ENCODE measurements around the gene TIMM8B. TPM values are rescaled to one million over a fixed set of nuclear protein-coding genes. Genes with fewer than 3 reads are reported as not detected.

Gene TIMM8B
- total RNA-seq, 6 experiments from 2014 or later, result 54.7 to 78.5 (median 64.2) TPM

GRCh38 chr11:112114460-112114859 is 27.9 kb upstream of the TIMM8B start:
- DNase-seq, result no peak
- no peak overlapping the region for H3K27ac Mint-ChIP-seq
- H3K9me3 Mint-ChIP-seq, result no peaks in the 10 kb centered on the region
- TF ChIP-seq CTCF (IDR thresholded peaks at IDR 0.05), result no peak
- no peaks in the 10 kb centered on the region; the same call in 1 of the 2 replicates for H3K27me3 Mint-ChIP-seq (ENCODE audit: insufficient read depth)
- peaks cover 14% of the 10 kb centered on the region for H3K36me3 Mint-ChIP-seq (ENCODE audit: low read depth)
- no peak overlapping the region for H3K4me3 Mint-ChIP-seq
- H3K4me1 Mint-ChIP-seq (ENCODE audit: low read depth), result peaks cover 31% of the 10 kb centered on the region

- TF ChIP-seq CTCF (IDR thresholded peaks at IDR 0.05), result peak; percentile 82
- Mint-ChIP-seq H3K9me3 (no peaks in the 10 kb centered on the region), H3K4me3 (no peak overlapping the region), H3K27ac (peak overlapping the region; percentile 24; the same call in 1 of the 2 replicates), H3K27me3 (ENCODE audit: insufficient read depth) (no peaks in the 10 kb centered on the region; the same call in 1 of the 2 replicates), H3K36me3 (ENCODE audit: low read depth) (peaks cover 14% of the 10 kb centered on the region), H3K4me1 (ENCODE audit: low read depth) (peaks cover 26% of the 10 kb centered on the region)
- DNase-seq, result peak; percentile 82
Observed at GRCh38 chr11:112113539-112114457, 27.2 kb upstream of the TIMM8B start.

GRCh38 chr11:112106070-112106469 is 19.5 kb upstream of the TIMM8B start:
- TF ChIP-seq CTCF (IDR thresholded peaks at IDR 0.05), result no peak
- no peak overlapping the region for H3K4me3 Mint-ChIP-seq
- H3K36me3 Mint-ChIP-seq (ENCODE audit: low read depth), result peaks cover 9% of the 10 kb centered on the region; the same call in 1 of the 2 replicates
- H3K4me1 Mint-ChIP-seq (ENCODE audit: low read depth), result peaks cover 9% of the 10 kb centered on the region
- H3K9me3 Mint-ChIP-seq, result no peaks in the 10 kb centered on the region
- H3K27me3 Mint-ChIP-seq (ENCODE audit: insufficient read depth), result no peaks in the 10 kb centered on the region
- H3K27ac Mint-ChIP-seq, result no peak overlapping the region; the same call in 1 of the 2 replicates
- no peak for DNase-seq

GRCh38 chr11:112103446-112103845 is 16.9 kb upstream of the TIMM8B start:
- H3K27me3 Mint-ChIP-seq (ENCODE audit: insufficient read depth), result no peaks in the 10 kb centered on the region
- no peak overlapping the region for H3K4me3 Mint-ChIP-seq
- H3K36me3 Mint-ChIP-seq (ENCODE audit: low read depth), result no peaks in the 10 kb centered on the region
- no peak for TF ChIP-seq CTCF (IDR thresholded peaks at IDR 0.05)
- H3K27ac Mint-ChIP-seq, result no peak overlapping the region
- no peaks in the 10 kb centered on the region for H3K9me3 Mint-ChIP-seq
- no peak for DNase-seq
- peaks cover 24% of the 10 kb centered on the region for H3K4me1 Mint-ChIP-seq (ENCODE audit: low read depth)

GRCh38 chr11:112100462-112100861 is 13.9 kb upstream of the TIMM8B start:
- H3K4me3 Mint-ChIP-seq, result no peak overlapping the region
- H3K4me1 Mint-ChIP-seq (ENCODE audit: low read depth), result peaks cover 29% of the 10 kb centered on the region
- no peaks in the 10 kb centered on the region; the same call in 1 of the 2 replicates for H3K27me3 Mint-ChIP-seq (ENCODE audit: insufficient read depth)
- TF ChIP-seq CTCF (IDR thresholded peaks at IDR 0.05), result no peak
- peaks cover 10% of the 10 kb centered on the region for H3K36me3 Mint-ChIP-seq (ENCODE audit: low read depth)
- peak overlapping the region; percentile 74 for H3K27ac Mint-ChIP-seq
- DNase-seq, result peak; percentile 39
- no peaks in the 10 kb centered on the region for H3K9me3 Mint-ChIP-seq
